IMR-90 (cell line): ENCODE results near the gene CPNE4. TPM values are rescaled to one million over a fixed set of nuclear protein-coding genes. Genes with fewer than 3 reads are reported as not detected.

ENCODE experiments used
- ATAC-seq: fragments of 200-7000 bp; cut with Tn5 transposase; 2 replicates; pipeline ENCODE4 v1.9.1; 2020; ENCODE audit warnings: low read depth, mild to moderate bottlenecking, moderate library complexity
- BruUV-seq: library from RNA; stranded (reverse); fragments of 400-500 nt; replicated peaks from 2 replicates; lab custom pipeline; 2021; lab: Mats Ljungman, UMichigan
- CTCF ChIA-PET: fragments of 300-600 bp; formaldehyde crosslinking; extraction: SDS; loops from one replicate; lab custom pipeline; 2021; ENCODE audit warnings: antibody characterized with exemption; lab: Yijun Ruan, JAX
- POLR2A ChIA-PET: fragments of 300-600 bp; sonication (Branson Sonifier 250); formaldehyde crosslinking; loops from one replicate; lab custom pipeline; 2022; ENCODE audit warnings: antibody characterized with exemption; ENCODE audit not compliant: unreplicated experiment; lab: Charles Lee
- DNase-seq: peaks from one replicate; pipeline ENCODE4 v3.0.0; 2013
- H2AFZ ChIP-seq: replicated peaks from 2 replicates; pipeline ENCODE3; 2013; ENCODE audit warnings: low read length, mild to moderate bottlenecking; ENCODE audit not compliant: poor library complexity
- H2AK5ac ChIP-seq: 2 replicates; pipeline ENCODE4 v1.6.1; 2013; ENCODE audit warnings: low read depth, low read length, inconsistent platforms
- H2AK9ac ChIP-seq: replicated peaks from 2 replicates; pipeline ENCODE3; 2013; ENCODE audit warnings: mild to moderate bottlenecking, low read depth, low read length, moderate library complexity; ENCODE audit not compliant: poor library complexity
- H2BK120ac ChIP-seq: 2 replicates; pipeline ENCODE4 v1.6.1; 2013; ENCODE audit warnings: low read depth, low read length, inconsistent platforms
- H2BK15ac ChIP-seq: 3 replicates; pipeline ENCODE4 v1.6.1; 2013; ENCODE audit warnings: low read depth, low read length, inconsistent platforms
- H2BK20ac ChIP-seq: 2 replicates; pipeline ENCODE4 v1.6.1; 2013; ENCODE audit warnings: low read depth, mild to moderate bottlenecking, inconsistent platforms, low read length, moderate library complexity
- H2BK5ac ChIP-seq: 2 replicates; pipeline ENCODE4 v1.6.1; 2013; ENCODE audit warnings: mild to moderate bottlenecking, low read depth, low read length, inconsistent platforms; ENCODE audit not compliant: poor library complexity, severe bottlenecking
- H3K14ac ChIP-seq: replicated peaks from 2 replicates; pipeline ENCODE4 v1.6.1; 2013; ENCODE audit warnings: low read depth, low read length, inconsistent platforms
- H3K18ac ChIP-seq: 2 replicates; pipeline ENCODE4 v1.6.1; 2013; ENCODE audit warnings: low read depth, low read length, control low read depth
- H3K23ac ChIP-seq: 2 replicates; pipeline ENCODE4 v1.6.1; 2013; ENCODE audit warnings: low read depth, low read length, inconsistent platforms
- H3K27ac ChIP-seq: 2 replicates; pipeline ENCODE4 v1.5.1; 2013; ENCODE audit warnings: mild to moderate bottlenecking, control low read depth, low read length; ENCODE audit not compliant: insufficient read depth
- H3K27me3 ChIP-seq: 2 replicates; pipeline ENCODE4 v1.6.1; 2013; ENCODE audit warnings: low read length; ENCODE audit not compliant: control insufficient read depth, insufficient read depth
- H3K36me3 ChIP-seq: 2 replicates; pipeline ENCODE4 v1.6.1; 2013; ENCODE audit warnings: low read length, mixed read lengths; ENCODE audit not compliant: control insufficient read depth, insufficient read depth
- H3K4ac ChIP-seq: 2 replicates; pipeline ENCODE4 v1.6.1; 2013; ENCODE audit warnings: low read depth, low read length, inconsistent platforms
- H3K4me1 ChIP-seq: 2 replicates; pipeline ENCODE4 v1.6.1; 2013; ENCODE audit warnings: low read length, mixed read lengths; ENCODE audit not compliant: control insufficient read depth, insufficient read depth
- H3K4me2 ChIP-seq: 2 replicates; pipeline ENCODE4 v1.6.1; 2013; ENCODE audit warnings: low read depth, mild to moderate bottlenecking, control low read depth, low read length, moderate library complexity
- H3K4me3 ChIP-seq: 2 replicates; pipeline ENCODE4 v1.5.1; 2013; ENCODE audit warnings: low read depth, mild to moderate bottlenecking, control low read depth, low read length, moderate library complexity; ENCODE audit not compliant: insufficient read depth
- H3K56ac ChIP-seq: 2 replicates; pipeline ENCODE4 v1.6.1; 2013; ENCODE audit warnings: low read length, inconsistent platforms; ENCODE audit not compliant: insufficient read depth; ENCODE audit errors: extremely low read depth
- H3K79me1 ChIP-seq, 2 experiments: 2 replicates each; pipeline ENCODE4 v1.6.1; 2013; ENCODE audit warnings: low read length in 2 of 2, inconsistent platforms in 1 of 2, low read depth in 1 of 2
- H3K9ac ChIP-seq: 2 replicates; pipeline ENCODE4 v1.6.1; 2013; ENCODE audit warnings: low read depth, low read length, control low read depth
- H3K9me1 ChIP-seq: 2 replicates; pipeline ENCODE4 v1.6.1; 2013; ENCODE audit warnings: low read length, inconsistent platforms; ENCODE audit not compliant: insufficient read depth
- H3K9me3 ChIP-seq: 2 replicates; pipeline ENCODE4 v1.6.1; 2013; ENCODE audit warnings: low read length; ENCODE audit not compliant: control insufficient read depth, insufficient read depth
- H4K20me1 ChIP-seq: 2 replicates; pipeline ENCODE4 v1.6.1; 2013; ENCODE audit warnings: low read length, inconsistent platforms; ENCODE audit not compliant: insufficient read depth
- H4K5ac ChIP-seq: 2 replicates; pipeline ENCODE4 v1.6.1; 2013; ENCODE audit warnings: mild to moderate bottlenecking, low read depth, low read length, control low read depth
- H4K8ac ChIP-seq, 2 experiments: 2 replicates each; pipeline ENCODE4 v1.6.1; 2013; ENCODE audit warnings: low read depth in 2 of 2, low read length in 2 of 2, control low read depth in 1 of 2, inconsistent platforms in 1 of 2
- H4K91ac ChIP-seq: 2 replicates; pipeline ENCODE4 v1.6.1; 2013; ENCODE audit warnings: low read depth, low read length, inconsistent platforms; ENCODE audit not compliant: insufficient read depth
- BHLHE40 ChIP-seq: fragments of 150-350 bp; IDR thresholded peaks from 2 replicates; pipeline ENCODE4 v1.6.1; 2016; ENCODE audit warnings: mild to moderate bottlenecking, low read depth, low read length
- CEBPB ChIP-seq: IDR thresholded peaks from 2 replicates; pipeline ENCODE4 v1.6.1; 2012; ENCODE audit warnings: low read depth, low read length, improper control_type of control experiment
- CHD1 ChIP-seq: IDR thresholded peaks from 2 replicates; pipeline ENCODE4 v1.6.1; 2012; ENCODE audit warnings: low read depth, low read length, improper control_type of control experiment
- ELK1 ChIP-seq: fragments of 150-350 bp; IDR thresholded peaks from 2 replicates; pipeline ENCODE4 v1.6.1; 2016; ENCODE audit warnings: low read depth, mild to moderate bottlenecking, low read length, moderate library complexity, borderline replicate concordance
- MAFK ChIP-seq: IDR thresholded peaks from 2 replicates; pipeline ENCODE4 v1.6.1; 2012; ENCODE audit warnings: low read depth, low read length, improper control_type of control experiment
- MAZ ChIP-seq: IDR thresholded peaks from 2 replicates; pipeline ENCODE4 v1.6.1; 2012; ENCODE audit warnings: low read depth, mild to moderate bottlenecking, low read length, improper control_type of control experiment, moderate library complexity, borderline replicate concordance
- MXI1 ChIP-seq: IDR thresholded peaks from 2 replicates; pipeline ENCODE4 v1.6.1; 2012; ENCODE audit warnings: low read depth, mild to moderate bottlenecking, low read length, moderate library complexity, borderline replicate concordance
- NFE2L2 ChIP-seq: fragments of 150-350 bp; IDR thresholded peaks from 2 replicates; pipeline ENCODE4 v1.6.1; 2016; ENCODE audit warnings: low read depth, mild to moderate bottlenecking, low read length
- POLR2A ChIP-seq: IDR thresholded peaks from 2 replicates; pipeline ENCODE4 v1.6.1; 2012; ENCODE audit warnings: mild to moderate bottlenecking, low read depth, low read length
- RAD21 ChIP-seq: IDR thresholded peaks from 2 replicates; pipeline ENCODE4 v1.6.1; 2012; ENCODE audit warnings: low read length, improper control_type of control experiment
- RCOR1 ChIP-seq: IDR thresholded peaks from 2 replicates; pipeline ENCODE4 v1.6.1; 2012; ENCODE audit warnings: mild to moderate bottlenecking, low read length, improper control_type of control experiment; ENCODE audit not compliant: insufficient replicate concordance
- RFX5 ChIP-seq: IDR thresholded peaks from 2 replicates; pipeline ENCODE4 v1.8.0; 2012; ENCODE audit warnings: low read depth, mild to moderate bottlenecking, low read length, moderate library complexity
- SMC3 ChIP-seq: fragments of 150-350 bp; IDR thresholded peaks from 2 replicates; pipeline ENCODE4 v1.6.1; 2016; ENCODE audit warnings: low read depth, mild to moderate bottlenecking, antibody characterized with exemption, low read length, moderate library complexity
- WGBS, 2 experiments: methylation state at CpG; one replicate each; pipeline versions ENCODE4 v1.1.5 to v1.1.7; 2013; ENCODE audit warnings: missing lambda C conversion rate in 2 of 2; ENCODE audit not compliant: insufficient read length in 1 of 2; ENCODE audit errors: extremely low coverage in 2 of 2; 5-methylcytosine and 5-hydroxymethylcytosine counted together
- dilution Hi-C: fragments of 300-500 bp; cut with HindIII; formaldehyde crosslinking; loops from one replicate; pipeline ENCODE4 v1.14.3; 2018; ENCODE audit warnings: low sequenced_read_pairs; ENCODE audit not compliant: unreplicated experiment
- in situ Hi-C: fragments of 300-500 bp; cut with MboI; formaldehyde crosslinking; loops from 3 replicates; pipeline ENCODE4 v1.14.3; 2019; ENCODE audit warnings: low sequenced_read_pairs, inconsistent platforms, mixed read lengths
- intact Hi-C: fragments of 100-400 bp; cut with micrococcal nuclease; formaldehyde crosslinking; loops from 2 replicates; pipeline ENCODE4 v1.10.0; 2022
- polyA plus RNA-seq, 3 experiments: library from polyadenylated mRNA; depleted of rRNA; stranded (reverse); fragments of >200 nt; gene quantifications; 2 replicates each; pipeline ENCODE4 v1.2.3, GENCODE V29; 2012; ENCODE audit warnings: low replicate concordance in 1 of 3
- total RNA-seq: library from RNA; depleted of rRNA; stranded (reverse); fragments of >200 nt; gene quantifications from 2 replicates; pipeline ENCODE4 v1.2.3, GENCODE V29; 2012

Gene CPNE4
- total and polyA plus RNA-seq, 2 of the 4 experiments (the other 2 are of a cell fraction), result not detected

- TF ChIP-seq CEBPB (peak; percentile 89), RAD21 (0 out of 2 replicates have a peak, but pooled peaks have one; percentile 2), POLR2A (peak; percentile 75; the same call in 1 of the 2 replicates), MAFK (no peak)
These were observed 532.1 kb downstream of the CPNE4 start, which contains the start of gene MRPL3 (continued) for GRCh38 chr3:131502530-131503319.

- H2BK120ac ChIP-seq, result no peak overlapping the region
- 0 out of 2 replicates have a peak, but pooled peaks cover 3% of the 10 kb centered on the region for H3K4me1 ChIP-seq
- peak overlapping the region; percentile 93 for H2AK9ac ChIP-seq
- H3K27ac ChIP-seq, result 0 out of 2 replicates have a peak overlapping the region, but pooled peaks have one; percentile 1
- H3K4me3 ChIP-seq, result peak overlapping the region; percentile 96
- H3K56ac ChIP-seq, result peak overlapping the region; percentile 81
- intact Hi-C loops (loop anchor here (5.0 kb wide), 2 partner anchors 120 to 475 kb away; partner anchors contain the start of genes ASTE1, NEK11 and NUDT16), in situ Hi-C loops (no loop called here), dilution Hi-C loops (no loop called here)
- H4K20me1 ChIP-seq, result no peaks in the 10 kb centered on the region
- no CpG with 5 or more reads among the region's 2 CpGs for WGBS, 2 experiments
- H3K23ac ChIP-seq, result peak overlapping the region; percentile 79
- no peak for ATAC-seq
- H4K8ac ChIP-seq, result peak overlapping the region; percentile 98 to 99
- peaks cover 2% of the 10 kb centered on the region for H3K36me3 ChIP-seq
- peak overlapping the region; percentile 95; the same call in 1 of the 2 replicates for H4K5ac ChIP-seq
- no peak overlapping the region for H2BK5ac ChIP-seq
- peak overlapping the region; percentile 93 for H3K14ac ChIP-seq
- peak overlapping the region; percentile 98 for H3K9ac ChIP-seq
- H3K27me3 ChIP-seq, result no peaks in the 10 kb centered on the region
- ChIA-PET POLR2A (no interaction called here), CTCF (no interaction called here)
- 0 out of 2 replicates have a peak, but pooled peaks cover 2% of the 10 kb centered on the region for H3K9me1 ChIP-seq
- H2AK5ac ChIP-seq, result peak overlapping the region; percentile 41; the same call in 1 of the 2 replicates
- H2BK15ac ChIP-seq, result no peak overlapping the region
- no peak overlapping the region for H3K18ac ChIP-seq
- H4K91ac ChIP-seq, result peak overlapping the region; percentile 91; the same call in 1 of the 2 replicates
- no peak overlapping the region for H2AFZ ChIP-seq
- no TSS peak for BruUV-seq
- peaks cover 16 to 20% of the 10 kb centered on the region in 2 experiments for H3K79me1 ChIP-seq
- H3K9me3 ChIP-seq, result no peaks in the 10 kb centered on the region
- DNase-seq, result no peak
- H3K4me2 ChIP-seq, result peak overlapping the region; percentile 100
- peak overlapping the region; percentile 98 for H3K4ac ChIP-seq
- H2BK20ac ChIP-seq, result no peak overlapping the region
- no peak for TF ChIP-seq CHD1
- TF ChIP-seq RCOR1, result no peak
- no peak for TF ChIP-seq MXI1
- TF ChIP-seq CEBPB, result no peak
- no peak for TF ChIP-seq RAD21
- TF ChIP-seq ELK1, result no peak
- TF ChIP-seq RFX5, result no peak
- no peak for TF ChIP-seq MAZ
- TF ChIP-seq SMC3, result no peak
- no peak for TF ChIP-seq NFE2L2
- no peak for TF ChIP-seq BHLHE40
These were observed 532.9 kb downstream of the CPNE4 start for GRCh38 chr3:131501949-131502348.
